Left ventricle myocardium inferior (tissue), 1 donor: ENCODE measurements around the gene UBE2E2. TPM values are rescaled to one million over a fixed set of nuclear protein-coding genes. Genes with fewer than 3 reads are reported as not detected.

Experiments
- DNase-seq: peaks from one replicate; pipeline ENCODE4 v3.0.0-alpha.2; 2020
- H3K27ac ChIP-seq: fragments of 200-600 bp; replicated peaks from 2 replicates; pipeline ENCODE4 v1.8.0; 2021
- H3K27me3 ChIP-seq: fragments of 200-600 bp; 2 replicates; pipeline ENCODE4 v1.8.0; 2021; ENCODE audit warnings: low read depth
- H3K36me3 ChIP-seq: fragments of 200-600 bp; 2 replicates; pipeline ENCODE4 v1.8.0; 2021
- H3K4me1 ChIP-seq: fragments of 200-600 bp; 2 replicates; pipeline ENCODE4 v1.8.0; 2021
- H3K4me3 ChIP-seq: fragments of 200-600 bp; 2 replicates; pipeline ENCODE4 v1.8.0; 2021; ENCODE audit warnings: mild to moderate bottlenecking, moderate library complexity
- H3K9me3 ChIP-seq: fragments of 200-600 bp; replicated peaks from 2 replicates; pipeline ENCODE4 v1.8.0; 2021
- CTCF ChIP-seq: fragments of 200-600 bp; IDR thresholded peaks from 2 replicates; pipeline ENCODE4 v1.8.0; 2021; ENCODE audit warnings: antibody characterized with exemption, mild to moderate bottlenecking, borderline replicate concordance
- intact Hi-C: fragments of 100-400 bp; cut with micrococcal nuclease; formaldehyde crosslinking; loops from one replicate; pipeline ENCODE4 v1.11.0; 2022
- total RNA-seq: library from RNA; stranded (reverse); fragmentation: NEBNext Ultra II Directional; extraction: Animal tissue kit (Norgen Biotek cat#: 25700); gene quantifications from one replicate; pipeline ENCODE4 v1.2.1, GENCODE V29; 2021
- donor health status: DM: no; HTN: yes; CAD: no; lungs with severe emphysema.

Gene UBE2E2
- total RNA-seq, 1 donor from 2014 or later: 47.2 TPM

DNA sequence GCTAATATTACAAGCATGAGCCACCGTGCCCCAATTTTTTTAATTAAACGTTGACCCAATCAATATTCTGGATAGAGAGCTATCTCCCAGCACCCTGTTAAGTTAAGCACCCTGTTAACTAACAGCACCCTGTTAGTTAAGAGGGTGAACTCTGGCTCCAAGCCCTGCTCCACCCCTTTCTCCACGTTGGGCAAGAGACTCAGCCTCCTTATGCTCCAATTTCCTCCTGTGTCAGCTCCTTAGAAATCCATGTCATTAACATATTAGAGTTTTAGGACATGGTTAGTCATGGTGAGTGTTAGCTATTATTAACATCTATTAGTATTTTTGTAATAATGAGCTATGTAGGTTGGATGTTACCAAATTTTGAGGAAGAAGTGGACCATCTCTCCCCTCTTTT is 385.4 kb downstream of the UBE2E2 start:
- H3K27me3 ChIP-seq: no peaks in the 10 kb centered on the region
- no peak for DNase-seq
- H3K9me3 ChIP-seq: peaks cover 6% of the 10 kb centered on the region
- H3K27ac ChIP-seq: no peak overlapping the region
- intact Hi-C loops: no loop called here
- H3K36me3 ChIP-seq: no peaks in the 10 kb centered on the region
- TF ChIP-seq CTCF: no peak
- no peak overlapping the region for H3K4me3 ChIP-seq
- H3K4me1 ChIP-seq: peaks cover 19% of the 10 kb centered on the region

GRCh38 chr3:23589602-23590001 is 386.5 kb downstream of the UBE2E2 start:
- peaks cover 19% of the 10 kb centered on the region for H3K4me1 ChIP-seq
- no peak overlapping the region for H3K27ac ChIP-seq
- H3K9me3 ChIP-seq: no peaks in the 10 kb centered on the region
- no peaks in the 10 kb centered on the region for H3K27me3 ChIP-seq
- H3K36me3 ChIP-seq: no peaks in the 10 kb centered on the region
- intact Hi-C loops: no loop called here
- DNase-seq: no peak
- no peak for TF ChIP-seq CTCF
- no peak overlapping the region for H3K4me3 ChIP-seq

DNA sequence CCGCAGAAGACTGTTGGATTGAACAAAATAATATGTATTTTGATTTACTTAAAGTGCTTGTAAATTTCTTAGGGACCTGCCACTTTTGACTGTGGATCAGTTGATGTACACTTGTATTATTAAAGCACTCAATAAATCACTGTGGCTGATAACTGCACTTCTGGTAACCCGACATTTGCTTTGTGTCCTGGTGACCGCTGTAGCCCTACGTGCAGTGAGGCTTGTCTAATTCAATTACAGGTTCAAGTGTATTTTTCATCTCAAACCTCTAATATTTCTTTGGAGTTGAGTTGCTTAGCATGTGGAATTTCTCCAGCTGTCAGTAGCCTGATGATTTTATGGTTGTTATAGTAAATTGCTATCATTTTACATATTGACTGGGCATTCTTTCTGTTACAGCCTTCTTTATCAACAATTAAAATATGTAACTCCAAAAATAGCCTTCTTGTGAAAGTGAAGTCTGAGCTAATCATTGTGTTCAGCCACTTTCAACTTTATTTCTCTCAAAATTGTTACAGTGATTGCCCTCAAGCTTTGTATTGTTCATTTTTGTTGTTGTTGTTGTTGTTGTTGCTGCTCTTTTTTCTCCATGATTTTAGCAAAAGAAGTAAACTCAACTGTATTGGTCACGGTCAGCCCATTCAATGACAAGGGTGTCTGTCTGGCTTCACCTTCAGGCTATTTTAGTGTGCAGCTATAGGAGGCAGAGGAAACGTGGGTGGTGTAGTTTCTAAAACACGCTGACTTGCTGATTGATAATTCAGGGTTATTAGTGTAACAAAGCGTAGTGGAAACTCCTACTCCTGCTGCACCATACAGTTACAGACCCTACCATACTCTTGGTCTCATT is 387.5 kb downstream of the UBE2E2 start:
- intact Hi-C loops: no loop called here
- Histone ChIP-seq H3K4me1 (peaks cover 19% of the 10 kb centered on the region), H3K4me3 (no peak overlapping the region), H3K36me3 (no peaks in the 10 kb centered on the region), H3K27ac (no peak overlapping the region), H3K9me3 (no peaks in the 10 kb centered on the region), H3K27me3 (no peaks in the 10 kb centered on the region)
- TF ChIP-seq CTCF: no peak
- no peak for DNase-seq

DNA sequence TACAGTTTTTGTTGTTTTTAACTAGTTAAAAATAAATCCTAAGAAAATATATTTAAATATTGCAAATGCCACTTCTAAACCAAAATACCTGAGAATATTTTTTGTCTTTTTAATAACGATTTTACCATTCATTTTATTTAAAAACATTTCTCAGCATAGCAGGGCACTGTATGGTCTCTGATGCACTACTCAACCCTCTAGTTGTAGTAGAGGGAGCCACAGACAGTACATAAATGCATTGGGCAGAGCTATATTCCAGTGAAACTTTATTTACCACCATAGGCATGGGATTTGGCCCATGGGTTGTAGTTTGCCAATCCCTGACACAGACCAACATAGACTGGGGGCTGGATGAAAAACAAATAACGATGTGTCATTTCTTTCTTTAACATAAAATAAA is 388.2 kb downstream of the UBE2E2 start:
- no peaks in the 10 kb centered on the region for H3K9me3 ChIP-seq
- no peak overlapping the region for H3K27ac ChIP-seq
- DNase-seq: no peak
- no peaks in the 10 kb centered on the region for H3K27me3 ChIP-seq
- H3K36me3 ChIP-seq: peaks cover 3% of the 10 kb centered on the region
- TF ChIP-seq CTCF: no peak
- intact Hi-C loops: no loop called here
- H3K4me3 ChIP-seq: no peak overlapping the region
- H3K4me1 ChIP-seq: peaks cover 19% of the 10 kb centered on the region

DNA sequence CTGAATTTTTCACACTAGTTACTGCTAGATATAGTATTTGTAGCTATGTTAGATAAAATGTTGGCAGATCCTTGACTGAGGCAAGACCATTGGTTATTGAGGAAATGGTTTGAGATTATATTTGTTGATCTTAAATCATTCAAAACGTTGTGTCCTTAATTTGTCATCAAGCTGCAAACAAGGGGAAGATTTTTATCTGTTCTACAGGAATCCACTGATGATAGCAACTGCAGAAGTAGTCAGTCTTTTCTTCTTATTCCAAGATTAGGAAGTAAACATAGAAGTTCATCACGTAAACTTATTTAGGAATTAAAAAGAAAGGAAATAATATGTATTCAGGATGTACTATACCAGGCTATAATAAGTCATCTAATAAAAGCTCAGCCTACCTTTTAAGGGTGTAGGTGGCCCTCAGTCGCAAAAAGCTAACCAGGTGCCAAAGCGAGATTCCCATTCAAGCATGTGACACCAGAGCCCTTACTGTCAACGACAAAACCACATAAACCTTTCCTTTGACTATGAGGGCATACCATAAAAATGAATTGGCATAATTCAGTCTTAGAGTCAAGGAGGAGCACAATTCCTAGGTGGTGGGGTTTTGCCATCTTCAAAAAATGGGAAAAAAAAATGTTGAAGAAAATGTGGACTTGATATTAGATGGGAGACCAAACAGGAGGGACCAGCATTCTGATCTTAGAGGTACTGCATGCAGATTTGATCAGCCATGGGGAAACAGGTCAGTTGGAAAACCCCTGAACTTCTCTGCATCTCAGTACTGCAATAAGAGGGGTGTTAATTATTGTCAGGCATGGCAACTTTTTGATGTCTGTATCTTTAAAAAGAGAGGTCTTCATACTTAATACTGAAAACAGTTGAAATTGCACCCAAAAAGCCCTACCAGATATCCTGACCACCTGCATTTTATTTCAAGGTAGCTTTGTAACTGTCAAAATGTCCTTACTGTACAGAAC is 390.1 kb downstream of the UBE2E2 start:
- no peak for DNase-seq
- no peak overlapping the region for H3K27ac ChIP-seq
- H3K27me3 ChIP-seq: no peaks in the 10 kb centered on the region
- H3K9me3 ChIP-seq: no peaks in the 10 kb centered on the region
- intact Hi-C loops: no loop called here
- peaks cover 19% of the 10 kb centered on the region for H3K4me1 ChIP-seq
- no peak for TF ChIP-seq CTCF
- no peak overlapping the region for H3K4me3 ChIP-seq
- peaks cover 5% of the 10 kb centered on the region for H3K36me3 ChIP-seq
